Naive thymus-derived CD4-positive, alpha-beta T cell (primary cell): Measurements from ENCODE around the gene C1QL4. TPM values are rescaled to one million over a fixed set of nuclear protein-coding genes. Genes with fewer than 3 reads are reported as not detected.

Experiments
- ATAC-seq: fragments of 150-1000 bp; cut with Tn5 transposase; 2 replicates; pipeline ENCODE4 v1.10.0; 2021; ENCODE audit warnings: mild to moderate bottlenecking, moderate library complexity
- CTCF ChIA-PET: fragments of 350-600 bp; sonication (Branson Sonifier 250); formaldehyde crosslinking; loops from one replicate; lab custom pipeline; 2021; ENCODE audit warnings: antibody characterized with exemption; lab: Charles Lee
- POLR2A ChIA-PET: fragments of 350-600 bp; sonication (Branson Sonifier 250); formaldehyde crosslinking; loops from one replicate; lab custom pipeline; 2021; ENCODE audit warnings: antibody characterized with exemption, inconsistent platforms; lab: Charles Lee
- DNase-seq, 9 donors: peaks; one replicate each; pipeline versions ENCODE4 v3.0.0 to v3.0.0-alpha.2; 2020 to 2022; ENCODE audit warnings: mixed read lengths in 1 of 9
- H3K27ac ChIP-seq: one replicate; pipeline ENCODE4 v1.7.0; 2013; ENCODE audit warnings: mild to moderate bottlenecking, low read depth, low read length, moderate library complexity
- H3K27me3 ChIP-seq, 2 donors: one replicate each; pipeline ENCODE4 v1.7.0; 2013; ENCODE audit warnings: low read length in 2 of 2, mild to moderate bottlenecking in 2 of 2, moderate library complexity in 2 of 2; ENCODE audit not compliant: control insufficient read depth in 2 of 2, insufficient read depth in 2 of 2
- H3K36me3 ChIP-seq, 3 experiments: 1 replicate in 2 of 3; 2 replicates in 1 of 3; pipeline ENCODE4 v1.7.0; 2013; ENCODE audit warnings: low read length in 3 of 3, mild to moderate bottlenecking in 3 of 3, moderate library complexity in 1 of 3; ENCODE audit not compliant: insufficient read depth in 3 of 3, control insufficient read depth in 2 of 3
- H3K4me1 ChIP-seq, 2 donors: one replicate each; pipeline ENCODE4 v1.7.0; 2013; ENCODE audit warnings: low read length in 2 of 2, mild to moderate bottlenecking in 2 of 2, moderate library complexity in 1 of 2; ENCODE audit not compliant: control insufficient read depth in 2 of 2, insufficient read depth in 2 of 2
- H3K4me3 ChIP-seq: 2 replicates; pipeline ENCODE4 v1.7.0; 2013; ENCODE audit warnings: mild to moderate bottlenecking, low read length
- H3K9me3 ChIP-seq, 3 experiments: 1 replicate in 2 of 3; 2 replicates in 1 of 3; pipeline ENCODE4 v1.7.0; 2013; ENCODE audit warnings: low read length in 3 of 3; ENCODE audit not compliant: control insufficient read depth in 2 of 3
- H3K27ac Mint-ChIP-seq, 9 donors: one replicate each; pipeline ENCODE4 v1.8.0; 2020 to 2022; ENCODE audit warnings: mixed read lengths in 9 of 9, mild to moderate bottlenecking in 8 of 9, moderate library complexity in 5 of 9, inconsistent platforms in 2 of 9
- H3K27me3 Mint-ChIP-seq, 5 donors: one replicate each; pipeline ENCODE4 v1.8.0; 2021 to 2022; ENCODE audit warnings: mixed read lengths in 5 of 5, mild to moderate bottlenecking in 1 of 5
- H3K36me3 Mint-ChIP-seq, 5 donors: one replicate each; pipeline ENCODE4 v1.8.0; 2020 to 2022; ENCODE audit warnings: mixed read lengths in 5 of 5, mild to moderate bottlenecking in 3 of 5, inconsistent platforms in 1 of 5
- H3K4me1 Mint-ChIP-seq, 7 donors: one replicate each; pipeline ENCODE4 v1.8.0; 2020 to 2022; ENCODE audit warnings: mixed read lengths in 7 of 7, mild to moderate bottlenecking in 3 of 7, inconsistent platforms in 1 of 7
- H3K4me3 Mint-ChIP-seq, 10 donors: one replicate each; pipeline ENCODE4 v1.8.0; 2020 to 2022; ENCODE audit warnings: mild to moderate bottlenecking in 10 of 10, mixed read lengths in 10 of 10, moderate library complexity in 6 of 10, inconsistent platforms in 2 of 10
- H3K9me3 Mint-ChIP-seq, 11 donors: one replicate each; pipeline ENCODE4 v1.8.0; 2020 to 2022; ENCODE audit warnings: mixed read lengths in 11 of 11, mild to moderate bottlenecking in 4 of 11, inconsistent platforms in 1 of 11, moderate library complexity in 1 of 11
- intact Hi-C, 2 donors: fragments of 100-400 bp; cut with micrococcal nuclease; formaldehyde crosslinking; loops; one replicate each; pipeline ENCODE4 v1.15.1; 2023
- polyA plus RNA-seq, 2 donors: library from polyadenylated mRNA; unstranded; fragments of 300-500 nt; fragmentation: Illumina TruSeq; gene quantifications; one replicate each; pipeline ENCODE4 v1.2.3, GENCODE V29; 2021
- total RNA-seq, 6 experiments: library from RNA in 5 of 6; stranded (reverse) in 5 of 6; gene quantifications; 1 replicate in 5 of 6; 2 replicates in 1 of 6; pipeline ENCODE4 v1.2.3 and lab custom pipeline; 2021 to 2026

C1QL4 gene
- total and polyA plus RNA-seq, 7 experiments from 2014 or later: not detected

GRCh38 chr12:49309386-49309785 lies 27.6 kb downstream of the C1QL4 start:
- no peak overlapping the region for H3K4me3 Mint-ChIP-seq
- ChIA-PET CTCF (no interaction called here), POLR2A (no interaction called here)
- H3K36me3 Mint-ChIP-seq: peaks cover 0 to 1% (median 0%) of the 10 kb centered on the region in 5 donors
- ATAC-seq: no peak
- Histone ChIP-seq H3K27me3 (no peaks in the 10 kb centered on the region), H3K27ac (no peak overlapping the region), H3K4me1 (no peaks in the 10 kb centered on the region), H3K9me3 (no peaks in the 10 kb centered on the region), H3K4me3 (no peak overlapping the region), H3K36me3 (no peaks in the 10 kb centered on the region)
- H3K9me3 Mint-ChIP-seq: no peaks in the 10 kb centered on the region
- intact Hi-C loops: no loop called here
- no peaks in the 10 kb centered on the region for H3K4me1 Mint-ChIP-seq
- H3K27ac Mint-ChIP-seq: no peak overlapping the region
- peaks cover 18 to 57% (median 33%) of the 10 kb centered on the region in 5 donors for H3K27me3 Mint-ChIP-seq
- no peak for DNase-seq

- H3K27me3 ChIP-seq: no peaks in the 10 kb centered on the region
- no peak for ATAC-seq
- H3K27ac ChIP-seq: no peak overlapping the region
- H3K27me3 Mint-ChIP-seq: peaks cover 32 to 56% (median 48%) of the 10 kb centered on the region in 5 donors
- DNase-seq: no peak
- peaks cover 0 to 2% (median 0%) of the 10 kb centered on the region in 11 donors for H3K9me3 Mint-ChIP-seq
- peaks cover 0 to 1% (median 0%) of the 10 kb centered on the region in 5 donors for H3K36me3 Mint-ChIP-seq
- H3K4me1 Mint-ChIP-seq: peaks cover 0 to 5% (median 0%) of the 10 kb centered on the region in 7 donors
- H3K4me3 Mint-ChIP-seq: no peak overlapping the region
- CTCF ChIA-PET: interaction anchor here (1.1 kb wide), 1 partner anchor 63 kb away, joined by 3 read pairs; no protein-coding TSS in a partner anchor
- H3K36me3 ChIP-seq: no peaks in the 10 kb centered on the region
- POLR2A ChIA-PET: interaction anchor here (0.6 kb wide), 1 partner anchor 17 kb away, joined by 3 read pairs; the partner anchor contains the start of gene TROAP
- H3K4me1 ChIP-seq: no peaks in the 10 kb centered on the region
- intact Hi-C loops: no loop called here
- no peaks in the 10 kb centered on the region for H3K9me3 ChIP-seq
- H3K4me3 ChIP-seq: no peak overlapping the region
- H3K27ac Mint-ChIP-seq: no peak overlapping the region
These were observed 31.1 kb downstream of the C1QL4 start for GRCh38 chr12:49305762-49306510.

GRCh38 chr12:49304161-49304560 lies 32.8 kb downstream of the C1QL4 start:
- H3K4me3 Mint-ChIP-seq: no peak overlapping the region
- ATAC-seq (no peak), DNase-seq (no peak)
- H3K9me3 Mint-ChIP-seq: peaks cover 0 to 2% (median 0%) of the 10 kb centered on the region in 11 donors
- ChIA-PET CTCF (no interaction called here), POLR2A (no interaction called here)
- Histone ChIP-seq H3K4me1 (no peaks in the 10 kb centered on the region), H3K27ac (no peak overlapping the region), H3K27me3 (no peaks in the 10 kb centered on the region), H3K4me3 (no peak overlapping the region), H3K36me3 (no peaks in the 10 kb centered on the region), H3K9me3 (no peaks in the 10 kb centered on the region)
- no peak overlapping the region for H3K27ac Mint-ChIP-seq
- H3K4me1 Mint-ChIP-seq: peaks cover 0 to 5% (median 0%) of the 10 kb centered on the region in 7 donors
- peaks cover 35 to 50% (median 42%) of the 10 kb centered on the region in 5 donors for H3K27me3 Mint-ChIP-seq
- intact Hi-C loops: no loop called here
- H3K36me3 Mint-ChIP-seq: no peaks in the 10 kb centered on the region

GRCh38 chr12:49301760-49302159 lies 35.2 kb downstream of the C1QL4 start:
- H3K27ac ChIP-seq: no peak overlapping the region
- Mint-ChIP-seq H3K9me3 (peaks cover 0 to 2% (median 0%) of the 10 kb centered on the region in 11 donors), H3K27me3 (peaks cover 44 to 56% (median 55%) of the 10 kb centered on the region in 5 donors), H3K4me1 (peaks cover 3 to 20% (median 18%) of the 10 kb centered on the region in 7 donors), H3K36me3 (no peaks in the 10 kb centered on the region), H3K27ac (no peak overlapping the region), H3K4me3 (no peak overlapping the region)
- no peak overlapping the region for H3K4me3 ChIP-seq
- DNase-seq (no peak), ATAC-seq (no peak)
- CTCF ChIA-PET: no interaction called here
- H3K4me1 ChIP-seq: peaks cover 4 to 5% of the 10 kb centered on the region in 2 donors
- H3K36me3 ChIP-seq: no peaks in the 10 kb centered on the region
- POLR2A ChIA-PET: no interaction called here
- intact Hi-C loops: no loop called here
- no peaks in the 10 kb centered on the region for H3K9me3 ChIP-seq
- H3K27me3 ChIP-seq: peaks cover 0 to 13% of the 10 kb centered on the region in 2 donors

GRCh38 chr12:49298160-49298559 lies 38.8 kb downstream of the C1QL4 start:
- no peak overlapping the region for H3K27ac Mint-ChIP-seq
- ChIA-PET CTCF (interaction anchor here (1.2 kb wide), 1 partner anchor 50 kb away, joined by 3 read pairs; no protein-coding TSS in a partner anchor), POLR2A (interaction anchor here (0.6 kb wide), 1 partner anchor 10 kb away, joined by 3 read pairs; no protein-coding TSS in a partner anchor)
- peak overlapping the region in 7 of 10 donors; percentile 4 to 80 (median 72) for H3K4me3 Mint-ChIP-seq
- H3K4me1 ChIP-seq: peaks cover 10 to 11% of the 10 kb centered on the region in 2 donors
- peaks cover 0 to 28% of the 10 kb centered on the region in 2 donors for H3K27me3 ChIP-seq
- peaks cover 7 to 27% (median 25%) of the 10 kb centered on the region in 7 donors for H3K4me1 Mint-ChIP-seq
- H3K9me3 ChIP-seq: no peaks in the 10 kb centered on the region
- no peaks in the 10 kb centered on the region for H3K36me3 ChIP-seq
- H3K9me3 Mint-ChIP-seq: peaks cover 0 to 2% (median 0%) of the 10 kb centered on the region in 11 donors
- H3K36me3 Mint-ChIP-seq: no peaks in the 10 kb centered on the region
- no peak for DNase-seq
- intact Hi-C loops: no loop called here
- peaks cover 46 to 65% (median 54%) of the 10 kb centered on the region in 5 donors for H3K27me3 Mint-ChIP-seq
- H3K27ac ChIP-seq: no peak overlapping the region
- no peak overlapping the region for H3K4me3 ChIP-seq
- no peak for ATAC-seq

- H3K36me3 Mint-ChIP-seq: no peaks in the 10 kb centered on the region
- Histone ChIP-seq H3K9me3 (no peaks in the 10 kb centered on the region), H3K36me3 (no peaks in the 10 kb centered on the region), H3K27ac (no peak overlapping the region), H3K27me3 (peaks cover 0 to 28% of the 10 kb centered on the region in 2 donors), H3K4me3 (no peak overlapping the region), H3K4me1 (peaks cover 10 to 11% of the 10 kb centered on the region in 2 donors)
- no peak for DNase-seq
- ATAC-seq: no peak
- H3K27ac Mint-ChIP-seq: no peak overlapping the region
- intact Hi-C loops: loop anchor here (1.0 to 2.0 kb wide), 3 partner anchors 25 to 45 kb away; partner anchors contain the start of gene TROAP (in 1 of the 2)
- H3K27me3 Mint-ChIP-seq: peaks cover 41 to 62% (median 49%) of the 10 kb centered on the region in 5 donors
- H3K4me3 Mint-ChIP-seq: peak overlapping the region; percentile 4 to 80 (median 57)
- ChIA-PET CTCF (interaction anchor here (1.0 to 1.6 kb wide), 3 partner anchors 9 to 257 kb away, joined by 3 to 4 read pairs (median 3); partner anchors contain the start of gene C1QL4), POLR2A (interaction anchor here (1.2 kb wide), 1 partner anchor 36 kb away, joined by 4 read pairs; no protein-coding TSS in a partner anchor)
- H3K4me1 Mint-ChIP-seq: peaks cover 7 to 27% (median 25%) of the 10 kb centered on the region in 7 donors
- H3K9me3 Mint-ChIP-seq: peaks cover 0 to 2% (median 0%) of the 10 kb centered on the region in 11 donors
These were observed 39.3 kb downstream of the C1QL4 start for GRCh38 chr12:49297695-49298060.
